HepG2 (cell line): ENCODE measurements around the gene COL9A3. TPM values are rescaled to one million over a fixed set of nuclear protein-coding genes. Genes with fewer than 3 reads are reported as not detected.
A peak's percentile ranks its signal among the peaks of the same experiment; 100 is the strongest.

Experiments
- RORA ChIP-seq: sonication (generic); formaldehyde crosslinking; IDR thresholded peaks from 2 replicates; pipeline ENCODE4 v1.5.0; 2020; ENCODE audit warnings: mild to moderate bottlenecking, missing genetic modification reagents, moderate library complexity
- SP2 ChIP-seq: sonication (generic); formaldehyde crosslinking; IDR thresholded peaks from 2 replicates; pipeline ENCODE4 v1.5.1; 2020; ENCODE audit warnings: mild to moderate bottlenecking, missing genetic modification reagents
- SSRP1 ChIP-seq: IDR thresholded peaks from 2 replicates; pipeline ENCODE4 v1.6.1; 2016; ENCODE audit warnings: control low read depth
- XRCC5 ChIP-seq: fragments of 200-400 bp; formaldehyde crosslinking; optimal IDR thresholded peaks from 2 replicates; pipeline ENCODE3; 2017; ENCODE audit warnings: mild to moderate bottlenecking, low read length
- ZBTB42 ChIP-seq: sonication (generic); formaldehyde crosslinking; IDR thresholded peaks from 2 replicates; pipeline ENCODE4 v1.5.0; 2020; ENCODE audit warnings: mild to moderate bottlenecking, missing genetic modification reagents
- ZC3H13 ChIP-seq: sonication (generic); formaldehyde crosslinking; IDR thresholded peaks from 2 replicates; pipeline ENCODE4 v1.8.1; 2023; ENCODE audit warnings: mild to moderate bottlenecking, missing genetic modification reagents, moderate library complexity
- ZMYM2 ChIP-seq: sonication (generic); formaldehyde crosslinking; IDR thresholded peaks from 2 replicates; pipeline ENCODE4 v1.8.0; 2022; ENCODE audit warnings: mild to moderate bottlenecking, missing genetic modification reagents
- ZNF224 ChIP-seq: sonication (generic); formaldehyde crosslinking; IDR thresholded peaks from 2 replicates; pipeline ENCODE4 v1.5.0; 2020; ENCODE audit warnings: mild to moderate bottlenecking, missing genetic modification reagents
- ZNF33A ChIP-seq: sonication (generic); formaldehyde crosslinking; IDR thresholded peaks from 2 replicates; pipeline ENCODE4 v1.5.1; 2020; ENCODE audit warnings: missing genetic modification reagents, mild to moderate bottlenecking, moderate library complexity, borderline replicate concordance
- ZNF790 ChIP-seq: sonication (generic); formaldehyde crosslinking; IDR thresholded peaks from 2 replicates; pipeline ENCODE4 v1.8.0; 2022; ENCODE audit warnings: missing genetic modification reagents, mild to moderate bottlenecking, borderline replicate concordance
- polyA plus RNA-seq, 8 experiments: library from polyadenylated mRNA; depleted of rRNA in 3 of 8; stranded (reverse) in 7 of 8; unstranded in 1 of 8; fragments of >200 nt; fragmentation: Illumina TruSeq in 4 of 8; extraction: Trizol in 4 of 8; gene quantifications; 2 replicates each; pipeline versions ENCODE4 v1.2.1 to v1.2.3, GENCODE V29; 2011 to 2016; ENCODE audit warnings: low read depth in 4 of 8, missing spikeins in 1 of 8, mixed read lengths in 1 of 8; ENCODE audit not compliant: insufficient read depth in 1 of 8
- total RNA-seq, 5 experiments: library from RNA; depleted of rRNA; stranded (reverse); fragments of >200 nt; fragmentation: Illumina TruSeq; extraction: Trizol; gene quantifications; 2 replicates each; pipeline ENCODE4 v1.2.3, GENCODE V29; 2016; ENCODE audit warnings: low read depth in 1 of 5
- TF ChIP-seq, protein P1 (sequence below): sonication (generic); formaldehyde crosslinking; IDR thresholded peaks from 2 replicates; pipeline ENCODE4 v1.4.0; 2020; ENCODE audit warnings: mild to moderate bottlenecking, missing genetic modification reagents
- TF ChIP-seq, protein P2 (sequence below): IDR thresholded peaks from 2 replicates; pipeline ENCODE4 v1.6.1; 2016; ENCODE audit warnings: control low read depth
- TF ChIP-seq, protein P3 (sequence below): sonication (generic); formaldehyde crosslinking; IDR thresholded peaks from 2 replicates; pipeline ENCODE4 v1.5.1; 2020; ENCODE audit warnings: missing genetic modification reagents, mild to moderate bottlenecking, borderline replicate concordance
- TF ChIP-seq, protein P4 (sequence below): sonication (generic); formaldehyde crosslinking; IDR thresholded peaks from 2 replicates; pipeline ENCODE4 v1.5.1; 2020; ENCODE audit warnings: mild to moderate bottlenecking, missing genetic modification reagents, moderate library complexity

Gene COL9A3
- total and polyA plus RNA-seq, 2 of the 13 experiments (the other 11 are each of a cell fraction or from before 2014, with no cell fraction given) = 155 to 204 TPM

DNA sequence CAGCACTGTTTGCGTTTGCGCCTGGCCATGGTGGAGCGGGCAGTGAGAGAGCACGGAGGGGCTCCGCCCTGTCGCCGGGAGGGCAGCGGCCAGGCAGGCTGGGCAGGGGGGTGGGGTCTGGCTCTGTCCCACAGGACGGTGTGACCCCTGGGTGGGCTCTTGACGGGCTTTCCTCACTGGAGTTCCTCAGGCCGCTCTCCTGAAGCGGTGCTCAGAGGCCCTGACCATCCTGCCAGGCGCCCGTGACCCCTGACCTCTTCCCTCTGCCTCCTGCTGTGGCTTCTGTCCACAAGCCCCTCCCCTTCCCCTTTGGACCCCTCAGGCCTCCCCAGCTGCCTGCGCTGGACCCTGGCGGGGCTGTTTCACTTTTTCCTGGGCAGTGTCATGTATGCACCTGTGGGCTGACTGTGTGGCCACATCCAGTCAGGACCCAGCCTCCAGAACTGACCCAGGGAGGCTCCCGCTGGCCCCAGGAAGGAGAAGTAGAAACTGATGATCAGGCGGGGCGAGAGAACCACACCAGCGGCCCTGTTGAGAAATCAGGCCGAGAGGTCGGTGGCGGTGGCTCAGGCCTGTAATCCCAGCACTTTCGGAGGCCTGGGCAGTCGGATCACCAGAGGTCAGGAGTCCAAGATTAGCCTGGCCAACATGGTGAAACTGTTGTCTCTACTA is 11.0 kb upstream of the COL9A3 start (continued):
- TF ChIP-seq, protein P1, sequence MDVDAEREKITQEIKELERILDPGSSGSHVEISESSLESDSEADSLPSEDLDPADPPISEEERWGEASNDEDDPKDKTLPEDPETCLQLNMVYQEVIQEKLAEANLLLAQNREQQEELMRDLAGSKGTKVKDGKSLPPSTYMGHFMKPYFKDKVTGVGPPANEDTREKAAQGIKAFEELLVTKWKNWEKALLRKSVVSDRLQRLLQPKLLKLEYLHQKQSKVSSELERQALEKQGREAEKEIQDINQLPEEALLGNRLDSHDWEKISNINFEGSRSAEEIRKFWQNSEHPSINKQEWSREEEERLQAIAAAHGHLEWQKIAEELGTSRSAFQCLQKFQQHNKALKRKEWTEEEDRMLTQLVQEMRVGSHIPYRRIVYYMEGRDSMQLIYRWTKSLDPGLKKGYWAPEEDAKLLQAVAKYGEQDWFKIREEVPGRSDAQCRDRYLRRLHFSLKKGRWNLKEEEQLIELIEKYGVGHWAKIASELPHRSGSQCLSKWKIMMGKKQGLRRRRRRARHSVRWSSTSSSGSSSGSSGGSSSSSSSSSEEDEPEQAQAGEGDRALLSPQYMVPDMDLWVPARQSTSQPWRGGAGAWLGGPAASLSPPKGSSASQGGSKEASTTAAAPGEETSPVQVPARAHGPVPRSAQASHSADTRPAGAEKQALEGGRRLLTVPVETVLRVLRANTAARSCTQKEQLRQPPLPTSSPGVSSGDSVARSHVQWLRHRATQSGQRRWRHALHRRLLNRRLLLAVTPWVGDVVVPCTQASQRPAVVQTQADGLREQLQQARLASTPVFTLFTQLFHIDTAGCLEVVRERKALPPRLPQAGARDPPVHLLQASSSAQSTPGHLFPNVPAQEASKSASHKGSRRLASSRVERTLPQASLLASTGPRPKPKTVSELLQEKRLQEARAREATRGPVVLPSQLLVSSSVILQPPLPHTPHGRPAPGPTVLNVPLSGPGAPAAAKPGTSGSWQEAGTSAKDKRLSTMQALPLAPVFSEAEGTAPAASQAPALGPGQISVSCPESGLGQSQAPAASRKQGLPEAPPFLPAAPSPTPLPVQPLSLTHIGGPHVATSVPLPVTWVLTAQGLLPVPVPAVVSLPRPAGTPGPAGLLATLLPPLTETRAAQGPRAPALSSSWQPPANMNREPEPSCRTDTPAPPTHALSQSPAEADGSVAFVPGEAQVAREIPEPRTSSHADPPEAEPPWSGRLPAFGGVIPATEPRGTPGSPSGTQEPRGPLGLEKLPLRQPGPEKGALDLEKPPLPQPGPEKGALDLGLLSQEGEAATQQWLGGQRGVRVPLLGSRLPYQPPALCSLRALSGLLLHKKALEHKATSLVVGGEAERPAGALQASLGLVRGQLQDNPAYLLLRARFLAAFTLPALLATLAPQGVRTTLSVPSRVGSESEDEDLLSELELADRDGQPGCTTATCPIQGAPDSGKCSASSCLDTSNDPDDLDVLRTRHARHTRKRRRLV (CRISPR knock-in tag) = peak; percentile 66; the same call in 1 of the 2 replicates
- no peak; the same call in 1 of the 2 replicates for TF ChIP-seq SSRP1 (CRISPR knock-in tag)
- TF ChIP-seq SP2 = no peak
- TF ChIP-seq, protein P2, sequence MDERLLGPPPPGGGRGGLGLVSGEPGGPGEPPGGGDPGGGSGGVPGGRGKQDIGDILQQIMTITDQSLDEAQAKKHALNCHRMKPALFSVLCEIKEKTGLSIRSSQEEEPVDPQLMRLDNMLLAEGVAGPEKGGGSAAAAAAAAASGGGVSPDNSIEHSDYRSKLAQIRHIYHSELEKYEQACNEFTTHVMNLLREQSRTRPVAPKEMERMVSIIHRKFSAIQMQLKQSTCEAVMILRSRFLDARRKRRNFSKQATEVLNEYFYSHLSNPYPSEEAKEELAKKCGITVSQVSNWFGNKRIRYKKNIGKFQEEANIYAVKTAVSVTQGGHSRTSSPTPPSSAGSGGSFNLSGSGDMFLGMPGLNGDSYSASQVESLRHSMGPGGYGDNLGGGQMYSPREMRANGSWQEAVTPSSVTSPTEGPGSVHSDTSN (CRISPR knock-in tag) = no peak
- peak; percentile 56 for TF ChIP-seq XRCC5
- TF ChIP-seq, protein P3, sequence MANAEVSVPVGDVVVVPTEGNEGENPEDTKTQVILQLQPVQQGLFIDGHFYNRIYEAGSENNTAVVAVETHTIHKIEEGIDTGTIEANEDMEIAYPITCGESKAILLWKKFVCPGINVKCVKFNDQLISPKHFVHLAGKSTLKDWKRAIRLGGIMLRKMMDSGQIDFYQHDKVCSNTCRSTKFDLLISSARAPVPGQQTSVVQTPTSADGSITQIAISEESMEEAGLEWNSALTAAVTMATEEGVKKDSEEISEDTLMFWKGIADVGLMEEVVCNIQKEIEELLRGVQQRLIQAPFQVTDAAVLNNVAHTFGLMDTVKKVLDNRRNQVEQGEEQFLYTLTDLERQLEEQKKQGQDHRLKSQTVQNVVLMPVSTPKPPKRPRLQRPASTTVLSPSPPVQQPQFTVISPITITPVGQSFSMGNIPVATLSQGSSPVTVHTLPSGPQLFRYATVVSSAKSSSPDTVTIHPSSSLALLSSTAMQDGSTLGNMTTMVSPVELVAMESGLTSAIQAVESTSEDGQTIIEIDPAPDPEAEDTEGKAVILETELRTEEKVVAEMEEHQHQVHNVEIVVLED (CRISPR knock-in tag) = peak; percentile 51; the same call in 1 of the 2 replicates
- TF ChIP-seq, protein P4, sequence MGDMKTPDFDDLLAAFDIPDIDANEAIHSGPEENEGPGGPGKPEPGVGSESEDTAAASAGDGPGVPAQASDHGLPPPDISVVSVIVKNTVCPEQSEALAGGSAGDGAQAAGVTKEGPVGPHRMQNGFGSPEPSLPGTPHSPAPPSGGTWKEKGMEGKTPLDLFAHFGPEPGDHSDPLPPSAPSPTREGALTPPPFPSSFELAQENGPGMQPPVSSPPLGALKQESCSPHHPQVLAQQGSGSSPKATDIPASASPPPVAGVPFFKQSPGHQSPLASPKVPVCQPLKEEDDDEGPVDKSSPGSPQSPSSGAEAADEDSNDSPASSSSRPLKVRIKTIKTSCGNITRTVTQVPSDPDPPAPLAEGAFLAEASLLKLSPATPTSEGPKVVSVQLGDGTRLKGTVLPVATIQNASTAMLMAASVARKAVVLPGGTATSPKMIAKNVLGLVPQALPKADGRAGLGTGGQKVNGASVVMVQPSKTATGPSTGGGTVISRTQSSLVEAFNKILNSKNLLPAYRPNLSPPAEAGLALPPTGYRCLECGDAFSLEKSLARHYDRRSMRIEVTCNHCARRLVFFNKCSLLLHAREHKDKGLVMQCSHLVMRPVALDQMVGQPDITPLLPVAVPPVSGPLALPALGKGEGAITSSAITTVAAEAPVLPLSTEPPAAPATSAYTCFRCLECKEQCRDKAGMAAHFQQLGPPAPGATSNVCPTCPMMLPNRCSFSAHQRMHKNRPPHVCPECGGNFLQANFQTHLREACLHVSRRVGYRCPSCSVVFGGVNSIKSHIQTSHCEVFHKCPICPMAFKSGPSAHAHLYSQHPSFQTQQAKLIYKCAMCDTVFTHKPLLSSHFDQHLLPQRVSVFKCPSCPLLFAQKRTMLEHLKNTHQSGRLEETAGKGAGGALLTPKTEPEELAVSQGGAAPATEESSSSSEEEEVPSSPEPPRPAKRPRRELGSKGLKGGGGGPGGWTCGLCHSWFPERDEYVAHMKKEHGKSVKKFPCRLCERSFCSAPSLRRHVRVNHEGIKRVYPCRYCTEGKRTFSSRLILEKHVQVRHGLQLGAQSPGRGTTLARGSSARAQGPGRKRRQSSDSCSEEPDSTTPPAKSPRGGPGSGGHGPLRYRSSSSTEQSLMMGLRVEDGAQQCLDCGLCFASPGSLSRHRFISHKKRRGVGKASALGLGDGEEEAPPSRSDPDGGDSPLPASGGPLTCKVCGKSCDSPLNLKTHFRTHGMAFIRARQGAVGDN (CRISPR knock-in tag) = peak; percentile 99
- peak; percentile 43 for TF ChIP-seq ZNF224 (CRISPR knock-in tag)
- peak; percentile 64; the same call in 1 of the 2 replicates for TF ChIP-seq ZMYM2 (CRISPR knock-in tag)
- peak; percentile 86 for TF ChIP-seq ZC3H13 (CRISPR knock-in tag)
- TF ChIP-seq ZNF790 = no peak; the same call in 1 of the 2 replicates
- TF ChIP-seq ZBTB42 (CRISPR knock-in tag) = peak; percentile 28; the same call in 1 of the 2 replicates
- TF ChIP-seq RORA (CRISPR knock-in tag) = no peak
- TF ChIP-seq ZNF33A (CRISPR knock-in tag) = peak; percentile 95
